Left lung (tissue), 10 donors: ENCODE measurements around the gene JMJD1C. TPM values are rescaled to one million over a fixed set of nuclear protein-coding genes. Genes with fewer than 3 reads are reported as not detected.
"Not testable (repeated sequence)": the region's sequence is repeated elsewhere in the genome, so short reads cannot be mapped to it uniquely, and the experiment has no call there.

Source experiments
- ATAC-seq: fragments of 200-7000 bp; cut with Tn5 transposase; one replicate; pipeline ENCODE4 v1.9.1; 2020; ENCODE audit warnings: moderate library complexity
- DNase-seq, 4 donors: peaks; one replicate each; pipeline ENCODE4 v3.0.0-alpha.2; 2013 to 2020
- H3K27ac ChIP-seq, 2 donors: fragments of 200-600 bp; sonication (generic) in 1 of 2; one replicate each; pipeline versions ENCODE4 v1.5.0 to v1.8.0; 2020 to 2021
- H3K27me3 ChIP-seq, 2 donors: fragments of 200-600 bp; sonication (generic) in 1 of 2; one replicate each; pipeline versions ENCODE4 v1.5.0 to v1.8.0; 2020 to 2021
- H3K36me3 ChIP-seq, 2 donors: fragments of 200-600 bp; sonication (generic) in 1 of 2; one replicate each; pipeline versions ENCODE4 v1.5.0 to v1.8.0; 2020 to 2021
- H3K4me1 ChIP-seq, 2 donors: fragments of 200-600 bp; one replicate each; pipeline ENCODE4 v1.8.0; 2021
- H3K4me3 ChIP-seq, 2 donors: fragments of 200-600 bp; sonication (generic) in 1 of 2; one replicate each; pipeline versions ENCODE4 v1.5.0 to v1.8.0; 2020 to 2021; ENCODE audit warnings: mild to moderate bottlenecking in 1 of 2
- H3K9me3 ChIP-seq, 2 donors: fragments of 200-600 bp; sonication (generic) in 1 of 2; one replicate each; pipeline versions ENCODE4 v1.5.0 to v1.8.0; 2020 to 2021
- CTCF ChIP-seq, 2 donors: fragments of 200-600 bp; sonication (generic) in 1 of 2; IDR thresholded peaks; one replicate each; pipeline versions ENCODE4 v1.5.0 to v1.8.0; 2021; ENCODE audit warnings: antibody characterized with exemption in 2 of 2
- intact Hi-C, 2 donors: fragments of 100-400 bp; cut with DNase I; formaldehyde crosslinking; loops; one replicate each; pipeline versions ENCODE4 v1.11.2 to v1.14.2; 2022
- polyA plus RNA-seq, 6 donors: library from polyadenylated mRNA; unstranded; fragments of 120-200 nt; gene quantifications; one replicate each; pipeline ENCODE4 v1.2.1, GENCODE V29; 2013; ENCODE audit not compliant: insufficient read length in 6 of 6
- total RNA-seq, 2 donors: library from RNA; stranded (reverse); fragmentation: NEBNext Ultra II Directional; extraction: Animal tissue kit (Norgen Biotek cat#: 25700); gene quantifications; one replicate each; pipeline ENCODE4 v1.2.1, GENCODE V29; 2021
- donor health status: DM: no; HTN: yes; CAD: no.
- donor health status: DM: no; HTN: no; CAD: no.

The JMJD1C gene
- total and polyA plus RNA-seq, 8 donors: 68.0 to 130 (median 98.6) TPM

GRCh38 chr10:63497321-63497720, 31.5 kb upstream of the JMJD1C start:
- no peak for TF ChIP-seq CTCF (IDR thresholded peaks at IDR 0.05)
- Histone ChIP-seq H3K27ac (no peak overlapping the region), H3K36me3 (no peaks in the 10 kb centered on the region), H3K27me3 (no peaks in the 10 kb centered on the region), H3K4me3 (no peak overlapping the region), H3K9me3 (no peaks in the 10 kb centered on the region), H3K4me1 (peaks cover 0 to 9% of the 10 kb centered on the region in 2 donors)
- no peak for DNase-seq
- intact Hi-C loops: no loop called here
- ATAC-seq: no peak

- ATAC-seq (no peak), DNase-seq (no peak)
- no peaks in the 10 kb centered on the region for H3K9me3 ChIP-seq
- H3K36me3 ChIP-seq: no peaks in the 10 kb centered on the region
- peaks cover 0 to 16% of the 10 kb centered on the region in 2 donors for H3K4me1 ChIP-seq
- intact Hi-C loops: no loop called here
- no peak overlapping the region for H3K4me3 ChIP-seq
- no peak for TF ChIP-seq CTCF (IDR thresholded peaks at IDR 0.05)
- H3K27ac ChIP-seq: no peak overlapping the region
- H3K27me3 ChIP-seq: no peaks in the 10 kb centered on the region
Observed at GRCh38 chr10:63496561-63496960, 30.8 kb upstream of the JMJD1C start.

DNA sequence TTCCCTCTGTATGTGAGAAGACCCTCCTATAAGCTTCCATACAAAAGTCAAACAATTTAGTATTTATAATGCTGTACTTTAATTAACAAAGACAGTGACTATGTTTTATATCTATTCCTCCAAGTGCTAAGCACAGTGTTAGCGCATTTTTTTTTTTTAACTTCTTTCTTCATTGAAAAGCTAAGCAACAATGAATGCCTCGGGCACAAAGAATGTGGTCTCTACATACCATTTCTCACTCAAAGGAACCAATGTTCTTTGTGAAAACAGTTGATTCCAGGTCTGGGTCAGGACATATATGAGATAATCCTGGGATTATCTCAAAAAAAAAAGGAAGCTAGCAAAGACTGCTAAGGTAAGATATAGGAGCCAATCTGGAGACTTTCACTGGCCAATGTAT, 29.2 kb upstream of the JMJD1C start:
- ATAC-seq (no peak), DNase-seq (no peak)
- H3K4me1 ChIP-seq: peaks cover 0 to 24% of the 10 kb centered on the region in 2 donors
- no peak overlapping the region for H3K27ac ChIP-seq
- no peak for TF ChIP-seq CTCF (IDR thresholded peaks at IDR 0.05)
- intact Hi-C loops: no loop called here
- H3K27me3 ChIP-seq: no peaks in the 10 kb centered on the region
- no peaks in the 10 kb centered on the region for H3K9me3 ChIP-seq
- H3K4me3 ChIP-seq: no peak overlapping the region
- no peaks in the 10 kb centered on the region for H3K36me3 ChIP-seq

- intact Hi-C loops: no loop called here
- Histone ChIP-seq H3K27me3 (no peaks in the 10 kb centered on the region), H3K36me3 (no peaks in the 10 kb centered on the region), H3K4me3 (no peak overlapping the region), H3K27ac (no peak overlapping the region), H3K4me1 (peaks cover 0 to 24% of the 10 kb centered on the region in 2 donors), H3K9me3 (no peaks in the 10 kb centered on the region)
- no peak for TF ChIP-seq CTCF (IDR thresholded peaks at IDR 0.05)
- no peak for DNase-seq
- no peak for ATAC-seq
Observed at GRCh38 chr10:63493004-63493403, 27.2 kb upstream of the JMJD1C start.

DNA sequence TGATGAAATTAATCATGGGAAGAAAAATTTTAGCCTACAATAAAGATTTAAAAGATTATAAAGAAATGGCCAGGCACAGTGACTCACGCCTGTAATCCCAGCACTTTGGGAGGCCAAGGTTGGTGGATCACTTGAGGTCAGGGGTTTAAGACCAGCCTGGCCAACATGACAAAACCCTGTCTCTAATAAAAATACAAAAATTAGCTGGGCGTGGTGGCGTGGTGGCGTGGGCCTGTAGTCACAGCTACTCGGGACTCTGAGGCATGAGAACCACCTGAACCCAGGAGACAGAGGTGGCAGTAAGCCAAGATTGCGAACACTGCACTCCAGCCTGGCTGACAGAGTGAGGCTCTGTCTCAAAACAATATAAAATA, 26.5 kb upstream of the JMJD1C start:
- H3K9me3 ChIP-seq, H3K4me3 ChIP-seq, intact Hi-C loops, H3K27me3 ChIP-seq, ATAC-seq, DNase-seq, H3K36me3 ChIP-seq: not testable (repeated sequence)
- H3K27ac ChIP-seq: peak overlapping the region in 1 of 2 donors; percentile 67
- peaks cover 0 to 20% of the 10 kb centered on the region in 2 donors for H3K4me1 ChIP-seq

GRCh38 chr10:63491588-63492316, 26.0 kb upstream of the JMJD1C start:
- no peaks in the 10 kb centered on the region for H3K27me3 ChIP-seq
- TF ChIP-seq CTCF (IDR thresholded peaks at IDR 0.05): no peak
- peak; percentile 97 for ATAC-seq
- H3K4me1 ChIP-seq: peaks cover 0 to 19% of the 10 kb centered on the region in 2 donors
- intact Hi-C loops: no loop called here
- H3K4me3 ChIP-seq: no peak overlapping the region
- no peaks in the 10 kb centered on the region for H3K36me3 ChIP-seq
- H3K27ac ChIP-seq: peak overlapping the region; percentile 46 to 67
- peak in 3 of 4 donors; percentile 39 to 90 (median 74) for DNase-seq
- H3K9me3 ChIP-seq: no peaks in the 10 kb centered on the region
